IMR-90 (cell line): ENCODE measurements around the gene NEK4. TPM values are rescaled to one million over a fixed set of nuclear protein-coding genes. Genes with fewer than 3 reads are reported as not detected.

Experiments used
- ATAC-seq: fragments of 200-7000 bp; cut with Tn5 transposase; 2 replicates; pipeline ENCODE4 v1.9.1; 2020; ENCODE audit warnings: low read depth, mild to moderate bottlenecking, moderate library complexity
- BruUV-seq: library from RNA; stranded (reverse); fragments of 400-500 nt; replicated peaks from 2 replicates; lab custom pipeline; 2021; lab: Mats Ljungman, UMichigan
- CTCF ChIA-PET: fragments of 300-600 bp; formaldehyde crosslinking; extraction: SDS; loops from one replicate; lab custom pipeline; 2021; ENCODE audit warnings: antibody characterized with exemption; lab: Yijun Ruan, JAX
- POLR2A ChIA-PET: fragments of 300-600 bp; sonication (Branson Sonifier 250); formaldehyde crosslinking; loops from one replicate; lab custom pipeline; 2022; ENCODE audit warnings: antibody characterized with exemption; ENCODE audit not compliant: unreplicated experiment; lab: Charles Lee
- DNase-seq: peaks from one replicate; pipeline ENCODE4 v3.0.0; 2013
- H2AFZ ChIP-seq: replicated peaks from 2 replicates; pipeline ENCODE3; 2013; ENCODE audit warnings: low read length, mild to moderate bottlenecking; ENCODE audit not compliant: poor library complexity
- H2AK5ac ChIP-seq: 2 replicates; pipeline ENCODE4 v1.6.1; 2013; ENCODE audit warnings: low read depth, low read length, inconsistent platforms
- H2AK9ac ChIP-seq: replicated peaks from 2 replicates; pipeline ENCODE3; 2013; ENCODE audit warnings: mild to moderate bottlenecking, low read depth, low read length, moderate library complexity; ENCODE audit not compliant: poor library complexity
- H2BK120ac ChIP-seq: 2 replicates; pipeline ENCODE4 v1.6.1; 2013; ENCODE audit warnings: low read depth, low read length, inconsistent platforms
- H2BK15ac ChIP-seq: 3 replicates; pipeline ENCODE4 v1.6.1; 2013; ENCODE audit warnings: low read depth, low read length, inconsistent platforms
- H2BK20ac ChIP-seq: 2 replicates; pipeline ENCODE4 v1.6.1; 2013; ENCODE audit warnings: low read depth, mild to moderate bottlenecking, inconsistent platforms, low read length, moderate library complexity
- H2BK5ac ChIP-seq: 2 replicates; pipeline ENCODE4 v1.6.1; 2013; ENCODE audit warnings: mild to moderate bottlenecking, low read depth, low read length, inconsistent platforms; ENCODE audit not compliant: poor library complexity, severe bottlenecking
- H3K14ac ChIP-seq: replicated peaks from 2 replicates; pipeline ENCODE4 v1.6.1; 2013; ENCODE audit warnings: low read depth, low read length, inconsistent platforms
- H3K18ac ChIP-seq: 2 replicates; pipeline ENCODE4 v1.6.1; 2013; ENCODE audit warnings: low read depth, low read length, control low read depth
- H3K23ac ChIP-seq: 2 replicates; pipeline ENCODE4 v1.6.1; 2013; ENCODE audit warnings: low read depth, low read length, inconsistent platforms
- H3K27ac ChIP-seq: 2 replicates; pipeline ENCODE4 v1.5.1; 2013; ENCODE audit warnings: mild to moderate bottlenecking, control low read depth, low read length; ENCODE audit not compliant: insufficient read depth
- H3K27me3 ChIP-seq: 2 replicates; pipeline ENCODE4 v1.6.1; 2013; ENCODE audit warnings: low read length; ENCODE audit not compliant: control insufficient read depth, insufficient read depth
- H3K36me3 ChIP-seq: 2 replicates; pipeline ENCODE4 v1.6.1; 2013; ENCODE audit warnings: low read length, mixed read lengths; ENCODE audit not compliant: control insufficient read depth, insufficient read depth
- H3K4ac ChIP-seq: 2 replicates; pipeline ENCODE4 v1.6.1; 2013; ENCODE audit warnings: low read depth, low read length, inconsistent platforms
- H3K4me1 ChIP-seq: 2 replicates; pipeline ENCODE4 v1.6.1; 2013; ENCODE audit warnings: low read length, mixed read lengths; ENCODE audit not compliant: control insufficient read depth, insufficient read depth
- H3K4me2 ChIP-seq: 2 replicates; pipeline ENCODE4 v1.6.1; 2013; ENCODE audit warnings: low read depth, mild to moderate bottlenecking, control low read depth, low read length, moderate library complexity
- H3K4me3 ChIP-seq: 2 replicates; pipeline ENCODE4 v1.5.1; 2013; ENCODE audit warnings: low read depth, mild to moderate bottlenecking, control low read depth, low read length, moderate library complexity; ENCODE audit not compliant: insufficient read depth
- H3K56ac ChIP-seq: 2 replicates; pipeline ENCODE4 v1.6.1; 2013; ENCODE audit warnings: low read length, inconsistent platforms; ENCODE audit not compliant: insufficient read depth; ENCODE audit errors: extremely low read depth
- H3K79me1 ChIP-seq, 2 experiments: 2 replicates each; pipeline ENCODE4 v1.6.1; 2013; ENCODE audit warnings: low read length in 2 of 2, inconsistent platforms in 1 of 2, low read depth in 1 of 2
- H3K9ac ChIP-seq: 2 replicates; pipeline ENCODE4 v1.6.1; 2013; ENCODE audit warnings: low read depth, low read length, control low read depth
- H3K9me1 ChIP-seq: 2 replicates; pipeline ENCODE4 v1.6.1; 2013; ENCODE audit warnings: low read length, inconsistent platforms; ENCODE audit not compliant: insufficient read depth
- H3K9me3 ChIP-seq: 2 replicates; pipeline ENCODE4 v1.6.1; 2013; ENCODE audit warnings: low read length; ENCODE audit not compliant: control insufficient read depth, insufficient read depth
- H4K20me1 ChIP-seq: 2 replicates; pipeline ENCODE4 v1.6.1; 2013; ENCODE audit warnings: low read length, inconsistent platforms; ENCODE audit not compliant: insufficient read depth
- H4K5ac ChIP-seq: 2 replicates; pipeline ENCODE4 v1.6.1; 2013; ENCODE audit warnings: mild to moderate bottlenecking, low read depth, low read length, control low read depth
- H4K8ac ChIP-seq, 2 experiments: 2 replicates each; pipeline ENCODE4 v1.6.1; 2013; ENCODE audit warnings: low read depth in 2 of 2, low read length in 2 of 2, control low read depth in 1 of 2, inconsistent platforms in 1 of 2
- H4K91ac ChIP-seq: 2 replicates; pipeline ENCODE4 v1.6.1; 2013; ENCODE audit warnings: low read depth, low read length, inconsistent platforms; ENCODE audit not compliant: insufficient read depth
- CEBPB ChIP-seq: IDR thresholded peaks from 2 replicates; pipeline ENCODE4 v1.6.1; 2012; ENCODE audit warnings: low read depth, low read length, improper control_type of control experiment
- CTCF ChIP-seq: conservative IDR thresholded peaks from 2 replicates; pipeline ENCODE4 v1.5.1; 2012; ENCODE audit warnings: mild to moderate bottlenecking, low read depth, low read length, improper control_type of control experiment
- WGBS, 2 experiments: methylation state at CpG; one replicate each; pipeline versions ENCODE4 v1.1.5 to v1.1.7; 2013; ENCODE audit warnings: missing lambda C conversion rate in 2 of 2; ENCODE audit not compliant: insufficient read length in 1 of 2; ENCODE audit errors: extremely low coverage in 2 of 2; 5-methylcytosine and 5-hydroxymethylcytosine counted together
- dilution Hi-C: fragments of 300-500 bp; cut with HindIII; formaldehyde crosslinking; loops from one replicate; pipeline ENCODE4 v1.14.3; 2018; ENCODE audit warnings: low sequenced_read_pairs; ENCODE audit not compliant: unreplicated experiment
- in situ Hi-C: fragments of 300-500 bp; cut with MboI; formaldehyde crosslinking; loops from 3 replicates; pipeline ENCODE4 v1.14.3; 2019; ENCODE audit warnings: low sequenced_read_pairs, inconsistent platforms, mixed read lengths
- intact Hi-C: fragments of 100-400 bp; cut with micrococcal nuclease; formaldehyde crosslinking; loops from 2 replicates; pipeline ENCODE4 v1.10.0; 2022
- polyA plus RNA-seq, 3 experiments: library from polyadenylated mRNA; depleted of rRNA; stranded (reverse); fragments of >200 nt; gene quantifications; 2 replicates each; pipeline ENCODE4 v1.2.3, GENCODE V29; 2012; ENCODE audit warnings: low replicate concordance in 1 of 3
- total RNA-seq: library from RNA; depleted of rRNA; stranded (reverse); fragments of >200 nt; gene quantifications from 2 replicates; pipeline ENCODE4 v1.2.3, GENCODE V29; 2012

NEK4 gene
- total and polyA plus RNA-seq, 2 of the 4 experiments (the other 2 are of a cell fraction) = 10.3 to 24.7 TPM

GRCh38 chr3:52724511-52724910 lies 46.2 kb downstream of the NEK4 start:
- intact Hi-C loops = no loop called here
- no peak for DNase-seq
- CTCF ChIA-PET = no interaction called here

More at GRCh38 chr3:52724511-52724910, 46.2 kb downstream of the NEK4 start:
- H3K14ac ChIP-seq = no peak overlapping the region
- H2BK20ac ChIP-seq = no peak overlapping the region
- no peaks in the 10 kb centered on the region for H3K79me1 ChIP-seq
- no peak overlapping the region for H3K4ac ChIP-seq
- no peak overlapping the region for H2AK9ac ChIP-seq
- BruUV-seq = no TSS peak
- no peak for ATAC-seq
- H3K27me3 ChIP-seq = no peaks in the 10 kb centered on the region
- H2AK5ac ChIP-seq = no peak overlapping the region
- H2BK5ac ChIP-seq = no peak overlapping the region
- no peak overlapping the region for H2BK15ac ChIP-seq
- dilution Hi-C loops = no loop called here
- TF ChIP-seq CEBPB = peak; percentile 41; the same call in 1 of the 2 replicates
- TF ChIP-seq CTCF = no peak
- POLR2A ChIA-PET = no interaction called here
- no peak overlapping the region for H2BK120ac ChIP-seq
- H2AFZ ChIP-seq = no peak overlapping the region
- H4K8ac ChIP-seq = no peak overlapping the region
- H4K91ac ChIP-seq = no peak overlapping the region
- H3K36me3 ChIP-seq = no peaks in the 10 kb centered on the region
- H3K4me2 ChIP-seq = no peak overlapping the region
- WGBS, 2 experiments = no CpG with 5 or more reads among the region's 1 CpG
- in situ Hi-C loops = no loop called here
- H3K56ac ChIP-seq = no peak overlapping the region
- no peak overlapping the region for H3K27ac ChIP-seq
- H3K9ac ChIP-seq = no peak overlapping the region
- no peak overlapping the region for H4K5ac ChIP-seq
- H3K4me3 ChIP-seq = no peak overlapping the region
- H3K23ac ChIP-seq = no peak overlapping the region
- H3K4me1 ChIP-seq = no peaks in the 10 kb centered on the region
- H3K9me3 ChIP-seq = no peaks in the 10 kb centered on the region
- no peak overlapping the region for H3K18ac ChIP-seq
- H4K20me1 ChIP-seq = no peaks in the 10 kb centered on the region
- H3K9me1 ChIP-seq = no peaks in the 10 kb centered on the region
